Suppressor macrophage treated with lipopolysaccharide for 4 hours (primary cell): ENCODE data around the gene NFKBIA.
A peak's percentile ranks its signal among the peaks of the same experiment; 100 is the strongest.
"Not testable (repeated sequence)": the region's sequence is repeated elsewhere in the genome, so short reads cannot be mapped to it uniquely, and the experiment has no call there.

Source experiments
- DNase-seq: peaks from one replicate; pipeline ENCODE4 v3.0.0-alpha.2; 2020

NFKBIA gene

DNA sequence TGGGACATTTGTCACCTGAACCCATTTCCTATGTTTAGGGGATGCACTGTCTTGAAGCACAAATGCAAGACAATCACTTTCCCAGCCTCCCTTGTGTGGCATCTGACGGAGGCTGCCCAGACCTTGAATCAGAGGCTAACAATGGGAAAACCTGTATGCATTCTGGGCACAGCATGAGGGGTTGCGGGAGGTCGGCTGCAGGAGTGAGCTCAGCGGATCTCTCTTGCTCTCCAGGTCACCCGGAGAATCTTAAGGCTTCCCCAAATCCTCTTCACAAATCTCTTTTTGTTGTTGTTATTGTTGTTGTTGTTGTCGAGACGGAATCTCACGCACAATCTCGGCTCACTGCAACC is 15.3 kb downstream of the NFKBIA start:
- DNase-seq: no peak

DNA sequence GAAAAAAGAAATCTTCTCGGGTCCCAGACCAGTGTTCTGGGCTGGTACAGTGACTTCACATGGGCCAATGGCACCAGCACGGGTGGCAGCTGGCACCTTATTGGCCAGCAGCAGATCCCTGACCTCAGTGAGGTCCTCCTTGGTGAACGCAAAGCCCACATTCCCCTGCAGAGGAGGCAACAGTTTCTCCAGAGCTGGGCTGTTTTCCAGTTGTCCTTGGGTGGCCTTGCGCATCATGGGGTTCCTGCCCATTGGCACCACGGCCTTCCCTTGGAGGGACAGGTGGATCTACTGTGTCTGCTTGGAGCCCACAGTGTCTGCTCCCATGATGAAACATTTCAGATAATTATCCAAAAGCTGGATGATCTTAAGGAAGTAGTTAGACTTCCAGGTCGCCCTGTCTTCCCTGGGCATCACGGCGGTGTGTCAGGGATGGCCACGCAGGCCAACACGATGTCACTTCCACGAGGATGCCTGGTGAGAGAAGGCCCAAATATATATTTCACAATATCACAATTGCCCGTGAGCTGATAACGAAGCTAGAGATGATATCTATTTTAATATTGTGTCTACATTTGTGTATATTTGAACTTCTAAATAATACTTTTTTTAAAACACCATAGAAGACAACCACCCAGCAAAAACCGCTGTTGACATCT is 15.8 kb downstream of the NFKBIA start:
- DNase-seq: no peak

DNA sequence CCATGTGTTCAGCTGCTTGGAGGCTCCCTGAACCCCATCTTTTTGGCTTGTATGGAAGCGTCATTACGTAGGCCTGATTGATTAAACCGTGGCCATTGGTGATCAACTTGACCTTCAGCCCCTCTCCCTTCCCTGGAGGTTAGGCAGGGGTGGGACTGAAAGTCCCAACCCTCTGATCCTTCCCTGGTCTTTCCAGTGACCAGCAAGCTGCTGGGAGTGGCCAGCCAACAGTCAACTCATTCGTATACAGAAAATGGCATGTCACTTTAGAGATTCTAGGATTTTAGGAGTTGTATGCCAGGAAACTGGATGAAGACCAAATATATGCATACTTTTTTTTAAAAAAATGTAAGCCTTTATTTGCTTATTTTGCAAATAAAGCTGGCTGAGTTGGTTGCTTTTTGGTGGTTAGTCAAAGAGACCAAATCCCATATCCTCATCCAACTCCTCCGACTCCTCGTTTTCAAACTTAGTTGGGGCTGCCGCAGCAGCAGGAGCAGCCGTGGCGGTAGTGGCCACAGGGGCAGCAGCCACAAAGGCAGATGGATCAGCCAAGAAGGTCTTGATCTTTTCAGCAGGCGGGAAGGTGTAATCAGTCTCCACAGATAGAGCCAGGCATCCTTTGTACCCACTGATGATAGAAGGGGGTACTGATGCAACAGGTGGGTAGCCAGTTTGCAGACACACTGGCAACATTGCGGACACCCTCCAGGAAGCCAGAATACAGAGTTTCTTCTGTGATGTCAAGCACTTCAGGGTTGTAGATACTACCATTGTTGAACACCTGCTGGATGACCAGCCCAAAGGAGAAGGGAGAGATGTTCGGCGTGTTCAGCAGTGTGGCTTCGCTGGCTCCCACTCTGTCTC is 16.6 kb downstream of the NFKBIA start:
- DNase-seq: no peak

- DNase-seq: no peak
These were observed 17.3 kb downstream of the NFKBIA start for GRCh38 chr14:35387219-35387618.

- DNase-seq: no peak
These were observed 17.9 kb downstream of the NFKBIA start for GRCh38 chr14:35386673-35387125.

GRCh38 chr14:35385042-35385839 is 19.3 kb downstream of the NFKBIA start:
- no peak for DNase-seq

- DNase-seq: peak; percentile 76
These were observed 20.0 kb downstream of the NFKBIA start for GRCh38 chr14:35384455-35385041.

DNA sequence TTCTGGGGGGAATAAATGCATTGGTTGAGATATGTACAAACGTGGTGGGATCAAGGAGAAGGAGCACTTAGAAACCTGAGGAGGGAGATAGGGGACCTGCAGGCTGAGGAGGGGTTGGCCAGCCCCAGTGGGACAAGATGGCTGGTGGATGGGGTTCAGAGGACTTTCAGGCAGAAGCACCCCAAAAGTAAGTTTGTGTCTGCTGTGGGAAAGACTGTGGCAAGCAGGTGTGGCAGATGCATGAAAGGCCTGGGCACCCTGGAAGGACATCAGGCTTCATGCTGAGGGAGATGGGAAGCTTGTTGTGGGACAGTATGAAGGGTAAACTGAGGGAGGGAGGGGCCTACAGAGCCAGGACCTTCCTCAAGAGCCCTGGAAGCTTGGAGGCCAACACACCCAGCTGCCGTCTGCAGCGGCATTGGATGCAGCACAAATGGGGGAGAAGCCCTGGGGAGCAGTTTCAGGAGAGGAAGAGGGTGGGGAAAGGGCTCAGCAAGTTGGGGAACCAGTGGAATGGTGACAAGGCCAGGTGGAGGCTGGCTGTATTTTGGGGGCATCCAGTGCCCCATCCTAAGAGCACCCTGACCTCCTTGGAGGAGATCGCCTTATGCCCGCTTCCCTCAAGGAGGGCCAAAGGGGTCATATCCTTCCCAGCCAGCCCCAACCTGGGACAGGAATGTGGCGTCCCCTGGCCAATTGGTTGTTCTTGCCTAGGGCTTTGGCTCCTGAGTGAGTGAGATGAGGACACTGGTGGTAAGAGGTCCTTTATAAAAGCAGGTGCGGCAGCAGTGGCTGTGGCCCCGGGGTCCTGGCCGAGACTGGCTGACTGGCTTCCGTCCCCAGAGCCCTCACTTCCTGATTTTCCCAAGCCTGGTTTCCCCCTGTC is 20.7 kb downstream of the NFKBIA start:
- DNase-seq: no peak

DNA sequence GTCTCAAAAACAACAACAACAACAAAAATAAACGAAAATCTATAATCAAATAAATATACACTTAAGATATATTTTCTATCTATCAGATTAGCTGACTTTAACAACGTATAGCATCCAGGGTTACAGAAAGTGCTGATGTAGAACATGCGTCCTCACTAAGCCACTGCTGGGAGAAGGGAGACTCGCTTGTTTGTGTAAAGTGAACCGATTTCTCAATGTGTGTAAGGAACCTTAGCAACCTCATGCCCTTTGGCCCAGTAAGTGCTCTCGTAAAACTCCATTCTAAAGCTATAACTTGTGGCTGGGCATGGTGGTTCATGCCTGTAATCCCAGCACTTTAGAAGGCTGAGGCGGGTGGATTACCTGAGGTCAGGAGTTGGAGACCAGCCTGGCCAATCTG is 23.8 kb downstream of the NFKBIA start:
- DNase-seq: no peak

DNA sequence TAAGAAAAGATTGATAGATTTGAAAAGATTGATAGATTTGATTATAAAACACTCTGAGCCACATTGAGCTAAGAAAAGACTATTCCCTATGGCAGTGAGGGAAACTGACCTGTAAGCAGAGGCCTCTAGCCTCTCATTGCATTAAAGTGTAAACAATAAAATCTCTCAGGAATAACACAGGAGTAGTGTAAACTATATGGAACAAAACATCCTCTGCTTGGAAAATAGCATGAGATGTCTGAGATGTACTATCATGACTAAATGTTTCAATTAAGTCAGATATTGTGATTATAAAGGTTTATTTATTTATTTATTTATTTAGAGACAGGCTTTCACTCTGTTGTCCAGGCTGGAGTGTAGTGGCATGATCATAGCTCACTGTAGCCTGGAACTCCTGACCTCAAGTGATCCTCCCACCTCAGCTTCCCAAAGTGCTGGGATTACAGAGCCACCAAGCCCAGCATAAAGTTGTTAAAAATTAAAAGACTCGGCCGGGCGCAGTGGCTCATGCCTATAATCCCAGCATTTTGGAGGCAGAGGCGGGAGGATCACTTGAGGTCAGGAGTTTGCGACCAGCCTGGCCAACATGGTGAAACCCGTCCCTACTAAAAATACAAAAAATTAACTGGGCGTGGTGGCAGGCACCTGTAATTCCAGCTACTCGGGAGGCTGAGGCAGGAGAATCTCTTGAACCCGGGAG is 25.2 kb downstream of the NFKBIA start:
- not testable (repeated sequence) for DNase-seq

DNA sequence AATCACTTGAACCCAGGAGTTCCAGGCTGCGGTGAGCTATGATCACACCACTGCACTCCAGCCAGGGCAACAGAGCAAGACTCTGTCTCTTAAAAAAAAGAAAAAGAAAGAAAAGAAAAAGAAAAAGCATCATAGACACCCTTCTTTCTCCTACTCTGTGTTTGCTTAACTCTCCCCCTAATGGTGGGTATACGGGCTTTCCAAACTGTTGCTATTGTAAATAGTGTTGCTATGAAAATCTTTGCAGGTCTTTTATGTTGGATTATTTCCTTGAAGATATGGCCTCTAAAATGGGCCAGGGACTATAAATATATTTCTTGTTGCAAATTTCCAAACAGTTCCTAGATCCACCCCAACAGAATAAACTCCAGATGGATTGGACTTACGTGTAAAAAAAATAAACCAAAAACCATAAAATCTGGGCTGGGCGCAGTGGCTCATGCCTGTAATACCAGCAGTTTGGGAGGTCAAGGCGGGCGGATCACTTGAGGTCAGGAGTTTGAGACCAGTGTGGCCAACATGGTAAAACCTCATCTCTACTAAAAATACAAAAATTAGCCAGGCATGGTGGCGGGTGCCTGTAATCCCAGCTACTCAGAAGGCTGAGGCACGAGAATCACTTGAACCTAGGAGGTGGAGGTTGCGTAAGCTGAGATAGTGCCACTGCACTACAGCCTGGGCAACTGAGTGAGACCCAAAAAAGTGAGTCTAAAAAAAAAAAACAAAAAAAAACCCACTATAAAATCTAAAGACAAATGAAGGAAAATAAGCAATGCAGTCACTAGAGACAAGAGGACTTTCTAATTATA is 25.9 kb downstream of the NFKBIA start:
- no peak for DNase-seq

DNA sequence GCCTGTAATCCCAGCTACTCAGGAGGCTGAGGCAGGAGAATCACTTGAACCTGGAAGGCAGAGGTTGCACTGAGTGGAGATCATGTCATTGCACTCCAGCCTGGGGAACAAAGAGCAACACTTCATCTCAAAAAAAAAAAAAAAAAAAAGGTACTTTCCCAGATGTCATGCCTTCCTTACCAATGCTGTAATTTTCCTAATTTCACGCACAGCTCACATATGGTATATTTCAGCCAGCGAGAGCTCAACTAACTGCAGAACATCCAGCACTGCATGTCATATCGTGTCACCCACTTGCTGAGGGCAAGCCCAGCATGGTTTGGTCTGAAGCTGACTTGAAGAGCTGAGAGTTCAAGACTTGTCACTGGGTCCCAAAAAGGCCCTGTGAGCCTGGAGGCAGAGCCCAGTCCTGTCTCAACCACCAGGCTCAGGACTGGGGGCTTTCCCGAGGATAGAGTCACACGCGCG is 29.0 kb downstream of the NFKBIA start:
- peak; percentile 93 for DNase-seq

GRCh38 chr14:35374263-35374712 is 30.3 kb downstream of the NFKBIA start:
- peak; percentile 99 for DNase-seq

GRCh38 chr14:35373208-35373607 is 31.3 kb downstream of the NFKBIA start:
- not testable (repeated sequence) for DNase-seq

DNA sequence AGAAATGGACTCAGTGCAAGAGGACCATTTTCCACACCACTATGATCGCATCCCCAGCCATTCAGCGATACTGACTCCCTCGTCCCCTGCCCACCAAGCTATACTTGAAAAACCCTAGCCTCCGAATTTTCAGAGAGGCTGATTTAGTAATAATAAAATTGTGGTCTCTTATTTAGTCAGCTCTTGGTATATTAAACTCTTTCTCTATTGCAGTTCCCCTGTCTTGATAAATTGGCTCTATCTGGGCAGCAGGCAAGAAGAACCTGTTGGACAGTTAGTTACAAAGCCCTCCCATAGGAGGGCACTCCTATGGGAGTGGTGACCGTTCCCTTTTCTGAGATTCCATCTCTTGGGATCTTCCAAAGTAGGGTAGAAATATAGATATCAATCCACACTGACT is 33.6 kb downstream of the NFKBIA start:
- DNase-seq: no peak

GRCh38 chr14:35369701-35370191 is 34.8 kb downstream of the NFKBIA start:
- no peak for DNase-seq

DNA sequence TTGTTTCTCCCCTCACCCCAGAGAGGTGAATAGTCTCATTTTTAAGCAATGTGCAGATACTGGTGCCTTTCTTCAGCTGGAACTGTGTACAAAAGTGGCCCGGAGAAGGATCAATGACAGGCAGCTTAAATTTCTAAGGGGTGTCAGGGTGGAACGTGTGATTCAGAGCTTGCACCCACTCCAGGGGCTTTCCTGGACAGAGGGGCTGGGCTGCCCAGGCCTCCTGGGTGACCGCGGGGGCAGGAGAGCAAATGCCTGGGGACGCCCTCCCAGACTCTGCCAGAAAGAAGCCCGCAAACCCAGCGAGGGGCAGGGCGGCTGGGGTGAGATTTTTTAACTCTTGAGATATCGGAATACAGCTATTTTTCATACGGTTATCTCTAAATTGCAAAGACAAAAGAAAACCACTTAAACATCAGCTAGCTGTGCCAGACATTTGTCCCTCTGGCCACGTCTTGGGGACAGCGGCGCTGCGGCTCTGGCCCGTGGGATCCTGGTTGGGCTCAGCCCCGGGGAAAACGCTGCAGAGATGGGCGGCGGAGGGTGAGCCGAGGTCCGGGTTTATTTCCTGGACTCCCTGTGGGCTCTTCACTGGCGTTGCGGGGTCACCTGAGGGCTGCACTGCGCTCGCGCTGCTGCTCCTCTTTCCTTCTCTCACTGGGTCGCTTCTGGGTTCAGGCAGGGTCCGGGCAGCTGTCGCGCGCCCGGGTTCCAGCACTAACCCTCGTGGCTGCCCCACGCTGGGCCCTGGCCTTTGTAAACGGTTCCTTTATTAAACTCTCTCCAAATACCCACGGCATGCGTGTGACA is 35.8 kb downstream of the NFKBIA start:
- DNase-seq: no peak

- DNase-seq: no peak
These were observed 36.4 kb downstream of the NFKBIA start for GRCh38 chr14:35368139-35368460.

DNA sequence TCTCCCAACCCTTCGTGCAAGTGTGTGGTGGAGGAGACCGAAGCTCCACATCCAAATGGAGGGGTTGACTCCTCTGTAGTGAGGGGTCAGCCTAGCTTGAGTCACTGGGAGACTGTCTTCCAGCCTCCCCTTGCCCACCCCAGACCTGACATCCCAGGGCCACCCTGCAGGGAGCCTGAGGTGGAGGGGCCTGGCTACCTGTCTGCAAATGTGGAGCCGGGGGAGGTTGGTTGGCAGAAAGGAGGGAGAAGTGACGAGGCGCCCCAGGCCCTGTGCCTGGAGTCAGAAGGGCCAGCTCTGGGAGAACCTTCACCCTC is 37.5 kb downstream of the NFKBIA start:
- no peak for DNase-seq
